ENCODE results near the gene PGGHG.

DNA sequence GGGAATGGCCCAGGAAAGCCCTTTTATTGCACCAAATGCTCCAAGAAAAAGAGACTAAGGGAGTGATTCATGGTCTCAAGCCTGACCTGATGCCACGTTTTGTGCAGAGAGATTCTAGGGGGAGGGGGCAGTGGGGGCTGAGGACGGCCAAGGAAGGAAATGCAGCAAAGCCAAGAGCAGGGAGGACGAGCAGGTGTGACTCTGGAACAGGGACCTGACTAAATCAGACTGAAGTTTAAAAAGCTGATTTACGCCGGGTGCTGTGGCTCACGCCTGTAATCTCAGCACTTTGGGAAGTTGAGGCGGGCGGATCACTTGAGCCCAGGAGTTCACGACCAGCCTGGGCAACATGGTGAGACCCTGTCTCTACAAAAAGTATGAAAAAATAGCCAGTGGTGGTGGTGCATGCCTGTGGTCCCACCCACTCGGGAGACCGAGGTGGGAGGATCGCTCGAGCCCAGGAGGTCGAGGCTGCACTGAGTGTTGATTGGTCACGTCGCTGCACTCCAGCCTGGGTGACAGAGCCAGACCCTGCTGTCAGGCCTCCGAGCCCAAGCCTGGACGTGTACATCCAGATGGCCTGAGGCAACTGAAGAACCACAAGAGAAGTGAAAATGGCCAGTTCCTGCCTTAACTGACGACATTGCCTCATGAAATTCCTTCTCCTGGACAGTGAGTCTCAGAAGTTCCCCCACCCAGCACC is 42.6 kb downstream of the PGGHG start:
- TF ChIP-seq CTCF (IDR thresholded peaks at IDR 0.05) (no peak), POLR2A (IDR thresholded peaks at IDR 0.05) (no peak)
